Astrocyte of the cerebellum (primary cell): ENCODE measurements around the gene SLC6A13.

ENCODE experiments used
- DNase-seq: peaks from one replicate; pipeline ENCODE4 v3.0.0-alpha.2; 2011; ENCODE audit warnings: low read depth
- H3K4me3 ChIP-seq: 2 replicates; pipeline ENCODE4 v1.5.1; 2011; ENCODE audit warnings: mild to moderate bottlenecking, low read depth, low read length, moderate library complexity
- in situ Hi-C: cut with HindIII; loops from 2 replicates; pipeline ENCODE4 v1.10.0; 2017; ENCODE audit warnings: low sequenced_read_pairs
- TF ChIP-seq, protein P1 (sequence below): IDR thresholded peaks from 2 replicates; pipeline ENCODE4 v1.5.1; 2012; ENCODE audit warnings: low read length, low read depth, moderate library complexity, mild to moderate bottlenecking; ENCODE audit errors: missing control alignments

The SLC6A13 gene

DNA sequence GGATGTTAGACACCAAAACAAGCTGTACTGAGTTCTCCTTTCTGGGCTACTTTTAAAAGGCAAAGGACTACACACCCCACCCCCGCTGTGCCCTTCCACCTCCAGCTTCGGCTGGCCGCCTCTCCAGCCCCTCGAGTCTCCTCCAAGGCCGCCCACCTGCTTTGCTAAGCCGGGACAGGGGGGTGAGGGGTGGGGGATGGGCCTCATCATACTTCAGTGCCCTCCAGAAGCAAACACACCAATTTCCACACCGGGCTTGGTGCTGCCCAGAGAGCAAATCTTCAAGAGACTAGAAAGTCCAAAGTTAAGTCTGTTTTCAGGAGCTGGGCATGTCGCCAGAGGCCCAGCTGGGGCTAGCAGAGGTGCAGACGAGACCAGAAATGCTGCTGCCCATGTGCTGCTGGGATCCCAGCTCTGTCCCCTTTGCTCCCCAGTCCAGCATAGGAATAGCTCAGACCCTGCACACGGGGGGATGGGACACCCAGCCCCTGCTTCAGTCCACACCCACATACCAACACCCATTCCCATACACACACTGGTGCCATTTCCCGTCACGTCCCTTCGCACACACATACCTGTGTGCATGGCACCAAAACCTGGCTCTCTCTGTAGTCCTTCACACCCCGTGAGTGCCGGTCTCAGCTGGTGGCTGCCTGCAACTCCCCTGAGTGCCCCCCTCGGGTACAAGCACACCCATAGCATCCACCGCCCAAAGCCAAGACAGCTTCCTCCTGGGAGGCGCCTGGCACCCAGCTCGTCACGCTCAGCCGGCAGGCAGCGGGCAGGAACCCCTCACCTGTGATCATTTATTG, 49.7 kb downstream of the SLC6A13 start:
- no peak for DNase-seq
- TF ChIP-seq, protein P1, sequence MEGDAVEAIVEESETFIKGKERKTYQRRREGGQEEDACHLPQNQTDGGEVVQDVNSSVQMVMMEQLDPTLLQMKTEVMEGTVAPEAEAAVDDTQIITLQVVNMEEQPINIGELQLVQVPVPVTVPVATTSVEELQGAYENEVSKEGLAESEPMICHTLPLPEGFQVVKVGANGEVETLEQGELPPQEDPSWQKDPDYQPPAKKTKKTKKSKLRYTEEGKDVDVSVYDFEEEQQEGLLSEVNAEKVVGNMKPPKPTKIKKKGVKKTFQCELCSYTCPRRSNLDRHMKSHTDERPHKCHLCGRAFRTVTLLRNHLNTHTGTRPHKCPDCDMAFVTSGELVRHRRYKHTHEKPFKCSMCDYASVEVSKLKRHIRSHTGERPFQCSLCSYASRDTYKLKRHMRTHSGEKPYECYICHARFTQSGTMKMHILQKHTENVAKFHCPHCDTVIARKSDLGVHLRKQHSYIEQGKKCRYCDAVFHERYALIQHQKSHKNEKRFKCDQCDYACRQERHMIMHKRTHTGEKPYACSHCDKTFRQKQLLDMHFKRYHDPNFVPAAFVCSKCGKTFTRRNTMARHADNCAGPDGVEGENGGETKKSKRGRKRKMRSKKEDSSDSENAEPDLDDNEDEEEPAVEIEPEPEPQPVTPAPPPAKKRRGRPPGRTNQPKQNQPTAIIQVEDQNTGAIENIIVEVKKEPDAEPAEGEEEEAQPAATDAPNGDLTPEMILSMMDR = no peak
- H3K4me3 ChIP-seq = no peak overlapping the region
- in situ Hi-C loops = no loop called here

DNA sequence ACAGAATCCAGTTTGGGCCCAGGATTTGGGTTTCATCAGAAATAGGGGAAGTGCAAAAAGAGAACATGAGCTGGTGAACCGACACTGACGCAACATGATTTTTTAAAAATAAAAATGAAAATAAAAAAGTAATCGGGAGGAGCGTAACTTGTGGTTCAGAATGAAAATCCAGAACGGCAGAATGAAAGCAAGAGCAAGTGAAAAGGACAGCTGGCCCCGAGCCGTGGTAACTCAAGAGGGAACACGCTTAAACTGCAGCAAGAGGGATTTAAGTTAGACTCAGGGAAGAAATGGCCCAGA, 50.3 kb downstream of the SLC6A13 start:
- TF ChIP-seq, protein P1 = no peak
- in situ Hi-C loops = no loop called here
- no peak overlapping the region for H3K4me3 ChIP-seq
- no peak for DNase-seq

DNA sequence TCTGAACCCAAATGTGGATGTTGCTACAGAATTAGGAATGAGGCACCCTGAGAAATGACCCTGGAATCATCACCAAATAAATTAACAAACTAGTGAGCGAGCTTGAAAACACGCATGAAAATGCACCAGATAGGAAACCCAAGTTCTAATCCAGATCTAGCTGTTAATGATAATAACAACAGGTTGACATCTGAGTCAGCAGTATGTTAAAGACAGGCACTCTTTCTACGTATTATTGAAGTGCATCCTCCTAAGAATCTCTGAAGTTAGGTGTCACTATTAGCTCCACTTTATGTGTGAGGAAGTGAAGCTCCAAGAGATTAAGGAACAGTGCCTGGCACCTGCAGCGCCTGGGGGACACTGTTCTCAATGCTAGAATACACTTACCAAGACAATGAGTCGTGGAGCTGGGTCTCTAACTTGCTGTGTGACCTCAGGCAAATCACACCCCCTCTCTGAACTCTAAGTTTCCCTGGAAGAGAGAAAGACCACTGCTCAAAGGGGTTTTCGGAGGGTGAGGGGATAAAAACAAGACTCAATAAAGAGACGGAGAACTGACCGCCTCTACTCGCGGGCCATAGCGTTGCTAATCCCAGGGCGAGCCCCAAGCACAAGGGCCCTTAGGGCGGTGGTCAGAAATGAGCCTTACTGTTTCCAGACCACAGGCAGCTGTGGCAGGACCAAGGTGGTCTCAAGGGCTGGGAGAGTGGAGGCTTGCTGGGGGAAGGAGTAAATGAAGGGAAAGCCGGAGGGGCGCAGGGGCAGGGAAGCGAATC, 50.8 kb downstream of the SLC6A13 start:
- no peak overlapping the region for H3K4me3 ChIP-seq
- in situ Hi-C loops = no loop called here
- TF ChIP-seq, protein P1 = no peak
- no peak for DNase-seq

DNA sequence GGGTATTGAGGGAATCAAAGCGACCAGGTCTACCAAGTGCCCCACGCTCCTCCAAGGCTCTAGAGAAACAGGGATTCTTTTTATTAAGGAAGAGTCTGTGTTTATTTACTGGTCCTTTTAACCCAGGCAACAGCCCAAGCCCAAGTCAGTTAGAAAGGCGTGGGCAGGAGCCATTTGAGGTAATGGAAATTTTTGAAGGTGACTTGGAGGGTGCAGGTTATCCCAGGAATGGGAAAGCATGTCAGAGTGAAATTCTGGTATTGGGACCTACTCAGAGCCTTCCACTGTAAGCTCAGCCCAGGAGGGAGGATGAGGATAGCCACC, 51.5 kb downstream of the SLC6A13 start:
- in situ Hi-C loops = no loop called here
- TF ChIP-seq, protein P1 = no peak

DNA sequence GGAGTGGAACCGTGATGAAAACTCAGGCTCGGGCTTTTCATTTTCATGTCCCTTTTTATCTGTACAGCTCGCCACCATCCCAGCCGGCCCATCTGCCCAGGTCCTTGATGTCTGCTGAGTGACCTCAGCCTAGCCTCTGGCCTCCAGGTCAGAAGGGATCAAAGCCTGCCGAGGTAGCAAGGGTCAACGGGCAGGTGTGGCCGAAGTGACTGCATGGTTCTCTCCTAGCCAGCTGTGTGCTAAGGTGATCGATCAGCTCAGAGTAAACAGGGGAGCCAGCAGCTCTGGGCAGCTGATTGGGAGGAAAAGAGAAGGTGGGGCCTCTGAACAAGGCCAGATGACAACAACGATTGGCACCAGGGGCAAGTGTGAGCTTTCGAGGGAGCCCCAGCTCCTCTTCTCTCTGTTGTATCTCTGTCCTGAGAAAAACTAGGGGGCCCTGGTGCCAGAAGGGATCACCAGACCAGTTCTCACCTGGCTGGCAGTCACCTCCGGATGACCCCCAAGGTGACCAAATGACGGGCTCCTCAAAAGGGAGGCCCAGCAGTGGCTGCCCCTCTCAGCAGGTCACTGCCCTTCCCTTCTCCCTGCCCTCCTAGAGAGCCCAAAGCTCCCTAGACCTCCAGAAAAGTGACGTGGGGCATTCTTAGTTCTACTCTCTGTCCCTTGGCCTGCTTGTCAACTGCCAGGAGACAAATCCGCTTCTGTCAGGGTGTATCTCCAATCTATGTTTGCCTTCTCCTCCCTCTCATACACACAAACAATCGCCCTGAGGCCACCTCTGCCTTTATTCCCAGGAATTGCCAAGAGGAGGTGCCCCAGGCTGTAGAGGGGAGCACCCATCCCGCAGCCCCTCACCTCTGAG, 52.1 kb downstream of the SLC6A13 start:
- no peak for DNase-seq
- TF ChIP-seq, protein P1 = no peak
- H3K4me3 ChIP-seq = no peak overlapping the region
- in situ Hi-C loops = no loop called here

More for the DNA sequence above, 51.5 kb downstream of the SLC6A13 start:
- no peak for DNase-seq
- H3K4me3 ChIP-seq = no peak overlapping the region

DNA sequence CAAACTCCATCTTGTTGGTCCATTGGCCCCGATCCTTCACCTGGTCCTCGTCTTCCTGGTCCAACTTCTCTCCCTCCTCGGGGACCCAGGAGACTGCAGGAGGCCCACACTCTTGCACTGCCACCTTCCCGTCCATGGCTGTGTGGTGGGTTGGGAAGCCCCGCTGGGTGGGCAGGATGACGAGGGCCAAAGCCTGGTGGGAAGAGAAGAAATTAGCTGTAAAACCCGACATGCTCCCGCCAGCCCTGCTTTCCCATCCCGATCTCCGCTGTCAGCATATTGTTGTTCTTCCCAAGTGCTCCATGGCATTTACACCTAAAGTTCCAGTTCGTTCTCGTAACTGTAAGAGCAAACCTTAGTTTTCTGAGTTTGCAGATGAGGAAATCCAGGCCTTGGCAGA, 52.8 kb downstream of the SLC6A13 start:
- in situ Hi-C loops = no loop called here
- no peak overlapping the region for H3K4me3 ChIP-seq
- TF ChIP-seq, protein P1 = no peak
- no peak for DNase-seq
